HEK293 (cell line): ENCODE measurements around the gene ZNF35.
A peak's percentile ranks its signal among the peaks of the same experiment; 100 is the strongest.

Source experiments
- BCL11A ChIP-seq: fragments of 450-650 bp; formaldehyde crosslinking; IDR thresholded peaks from 2 replicates; pipeline ENCODE4 v1.5.1; 2016; ENCODE audit warnings: low read depth, missing biosample characterization, missing genetic modification characterization
- GLI2 ChIP-seq: fragments of 450-650 bp; formaldehyde crosslinking; IDR thresholded peaks from 2 replicates; pipeline ENCODE4; 2017; ENCODE audit warnings: missing biosample characterization, missing genetic modification characterization, low read depth, borderline replicate concordance
- YY1 ChIP-seq: fragments of 450-650 bp; formaldehyde crosslinking; IDR thresholded peaks from 2 replicates; pipeline ENCODE4 v1.5.1; 2018; ENCODE audit warnings: missing biosample characterization, missing genetic modification characterization
- ZBTB1 ChIP-seq: fragments of 450-650 bp; formaldehyde crosslinking; IDR thresholded peaks from 2 replicates; pipeline ENCODE4 v1.5.1; 2016; ENCODE audit warnings: missing biosample characterization, missing genetic modification characterization
- ZBTB20 ChIP-seq: fragments of 450-650 bp; formaldehyde crosslinking; IDR thresholded peaks from 2 replicates; pipeline ENCODE4 v1.5.1; 2016; ENCODE audit warnings: missing biosample characterization, missing genetic modification characterization
- ZFP37 ChIP-seq: fragments of 450-650 bp; formaldehyde crosslinking; IDR thresholded peaks from 2 replicates; pipeline ENCODE4 v1.5.1; 2016; ENCODE audit warnings: missing biosample characterization, missing genetic modification characterization
- ZNF10 ChIP-seq: fragments of 450-650 bp; formaldehyde crosslinking; IDR thresholded peaks from 2 replicates; pipeline ENCODE4 v1.5.1; 2017; ENCODE audit warnings: missing biosample characterization, missing genetic modification characterization
- ZNF121 ChIP-seq: fragments of 450-650 bp; formaldehyde crosslinking; IDR thresholded peaks from 2 replicates; pipeline ENCODE4 v1.5.1; 2016; ENCODE audit warnings: missing biosample characterization, missing genetic modification characterization
- ZNF23 ChIP-seq: fragments of 450-650 bp; formaldehyde crosslinking; IDR thresholded peaks from 2 replicates; pipeline ENCODE4 v1.5.1; 2016; ENCODE audit warnings: missing biosample characterization, missing genetic modification characterization, borderline replicate concordance
- ZNF324 ChIP-seq: fragments of 450-650 bp; formaldehyde crosslinking; IDR thresholded peaks from 2 replicates; pipeline ENCODE4 v1.5.1; 2016; ENCODE audit warnings: missing biosample characterization, missing genetic modification characterization
- ZNF335 ChIP-seq: fragments of 450-650 bp; formaldehyde crosslinking; conservative IDR thresholded peaks from 2 replicates; pipeline ENCODE4 v1.5.1; 2016; ENCODE audit warnings: missing biosample characterization, missing genetic modification characterization
- ZNF391 ChIP-seq: fragments of 450-650 bp; formaldehyde crosslinking; IDR thresholded peaks from 2 replicates; pipeline ENCODE4 v1.5.1; 2016; ENCODE audit warnings: low read depth, missing biosample characterization, missing genetic modification characterization, borderline replicate concordance
- ZNF521 ChIP-seq: fragments of 450-650 bp; formaldehyde crosslinking; IDR thresholded peaks from 2 replicates; pipeline ENCODE4 v1.5.1; 2017; ENCODE audit warnings: missing biosample characterization, mild to moderate bottlenecking, missing genetic modification characterization
- ZNF561 ChIP-seq: fragments of 450-650 bp; IDR thresholded peaks from 2 replicates; pipeline ENCODE4 v1.5.1; 2018; ENCODE audit warnings: missing biosample characterization, missing genetic modification characterization, borderline replicate concordance
- ZNF701 ChIP-seq: fragments of 450-650 bp; formaldehyde crosslinking; IDR thresholded peaks from 2 replicates; pipeline ENCODE4 v1.5.1; 2016; ENCODE audit warnings: missing biosample characterization, missing genetic modification characterization
- ZNF747 ChIP-seq: fragments of 450-650 bp; formaldehyde crosslinking; IDR thresholded peaks from 2 replicates; pipeline ENCODE4 v1.5.1; 2016; ENCODE audit warnings: missing biosample characterization, missing genetic modification characterization
- ZXDB ChIP-seq: fragments of 450-650 bp; formaldehyde crosslinking; IDR thresholded peaks from 2 replicates; pipeline ENCODE4 v1.5.1; 2016; ENCODE audit warnings: missing biosample characterization, missing genetic modification characterization
- TF ChIP-seq, protein P1 (sequence below): fragments of 450-650 bp; formaldehyde crosslinking; optimal IDR thresholded peaks from 2 replicates; pipeline ENCODE3; 2016; ENCODE audit warnings: missing biosample characterization, mild to moderate bottlenecking, missing genetic modification characterization
- TF ChIP-seq, protein P2 (sequence below): fragments of 450-650 bp; formaldehyde crosslinking; IDR thresholded peaks from 2 replicates; pipeline ENCODE4 v1.5.1; 2016; ENCODE audit warnings: missing biosample characterization, missing genetic modification characterization, borderline replicate concordance
- TF ChIP-seq, protein P3 (sequence below): fragments of 450-650 bp; formaldehyde crosslinking; IDR thresholded peaks from 2 replicates; pipeline ENCODE4 v1.5.1; 2016; ENCODE audit warnings: missing biosample characterization, missing genetic modification characterization
- TF ChIP-seq, protein P4 (sequence below): fragments of 450-650 bp; formaldehyde crosslinking; conservative IDR thresholded peaks from 2 replicates; pipeline ENCODE4 v1.5.1; 2016; ENCODE audit warnings: low read depth, missing biosample characterization, missing genetic modification characterization
- TF ChIP-seq, protein P5 (sequence below): fragments of 450-650 bp; formaldehyde crosslinking; IDR thresholded peaks from 2 replicates; pipeline ENCODE4 v1.5.1; 2016; ENCODE audit warnings: missing biosample characterization, missing genetic modification characterization
- TF ChIP-seq, protein P6 (sequence below): fragments of 450-650 bp; formaldehyde crosslinking; IDR thresholded peaks from 2 replicates; pipeline ENCODE4 v1.5.1; 2016; ENCODE audit warnings: missing biosample characterization, missing genetic modification characterization

ZNF35 gene

DNA sequence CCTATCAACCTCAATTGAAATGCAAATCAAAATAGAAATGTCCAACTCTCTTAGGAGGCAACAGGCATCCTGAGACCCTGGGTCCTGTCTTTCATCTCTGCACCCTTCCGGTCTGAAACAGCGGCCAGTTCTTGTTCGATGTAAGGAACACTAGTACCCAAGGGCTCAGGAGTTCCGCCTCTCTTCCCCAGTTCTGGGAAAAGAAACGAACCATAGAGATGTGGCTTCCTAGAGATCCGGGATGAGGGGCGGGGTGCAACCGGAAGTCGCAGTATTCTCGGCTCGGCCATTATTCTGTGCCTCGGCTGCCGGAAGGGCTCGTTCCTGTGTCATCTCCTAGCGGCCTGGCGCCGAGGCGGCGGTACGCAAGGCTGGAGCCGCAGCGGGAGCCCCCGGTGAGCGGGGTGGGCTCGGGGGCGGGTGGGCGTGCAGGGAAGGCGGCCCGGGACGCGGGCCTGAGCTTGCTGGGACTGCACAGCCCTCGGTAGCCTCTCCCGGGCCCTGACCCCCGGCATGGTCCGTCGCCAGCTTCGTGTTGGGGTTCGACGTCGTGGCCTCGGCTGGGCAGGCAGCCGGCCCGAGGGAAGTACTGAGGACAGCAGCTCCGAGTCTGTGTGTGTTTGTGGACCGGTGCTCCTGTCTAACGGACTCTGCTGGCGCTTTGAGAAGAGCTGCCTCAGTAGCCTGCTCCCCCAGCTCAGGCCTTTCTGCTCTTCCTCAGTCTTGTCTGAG lies 23.6 kb upstream of the ZNF35 start, which contains the start of gene ZNF197 (continued):
- no peak for TF ChIP-seq ZNF10 (tag by site-specific recombination)
- TF ChIP-seq, protein P1, sequence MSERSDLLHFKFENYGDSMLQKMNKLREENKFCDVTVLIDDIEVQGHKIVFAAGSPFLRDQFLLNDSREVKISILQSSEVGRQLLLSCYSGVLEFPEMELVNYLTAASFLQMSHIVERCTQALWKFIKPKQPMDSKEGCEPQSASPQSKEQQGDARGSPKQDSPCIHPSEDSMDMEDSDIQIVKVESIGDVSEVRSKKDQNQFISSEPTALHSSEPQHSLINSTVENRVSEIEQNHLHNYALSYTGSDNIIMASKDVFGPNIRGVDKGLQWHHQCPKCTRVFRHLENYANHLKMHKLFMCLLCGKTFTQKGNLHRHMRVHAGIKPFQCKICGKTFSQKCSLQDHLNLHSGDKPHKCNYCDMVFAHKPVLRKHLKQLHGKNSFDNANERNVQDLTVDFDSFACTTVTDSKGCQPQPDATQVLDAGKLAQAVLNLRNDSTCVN (tag by site-specific recombination) = peak; percentile 48
- TF ChIP-seq ZNF121 (tag by site-specific recombination) = no peak
- TF ChIP-seq ZXDB = 0 out of 2 replicates have a peak, but pooled peaks have one; percentile 20
- no peak for TF ChIP-seq ZBTB1 (tag by site-specific recombination)
- TF ChIP-seq ZNF561 (tag by site-specific recombination) = peak; percentile 46; the same call in 1 of the 2 replicates
- TF ChIP-seq, protein P2, sequence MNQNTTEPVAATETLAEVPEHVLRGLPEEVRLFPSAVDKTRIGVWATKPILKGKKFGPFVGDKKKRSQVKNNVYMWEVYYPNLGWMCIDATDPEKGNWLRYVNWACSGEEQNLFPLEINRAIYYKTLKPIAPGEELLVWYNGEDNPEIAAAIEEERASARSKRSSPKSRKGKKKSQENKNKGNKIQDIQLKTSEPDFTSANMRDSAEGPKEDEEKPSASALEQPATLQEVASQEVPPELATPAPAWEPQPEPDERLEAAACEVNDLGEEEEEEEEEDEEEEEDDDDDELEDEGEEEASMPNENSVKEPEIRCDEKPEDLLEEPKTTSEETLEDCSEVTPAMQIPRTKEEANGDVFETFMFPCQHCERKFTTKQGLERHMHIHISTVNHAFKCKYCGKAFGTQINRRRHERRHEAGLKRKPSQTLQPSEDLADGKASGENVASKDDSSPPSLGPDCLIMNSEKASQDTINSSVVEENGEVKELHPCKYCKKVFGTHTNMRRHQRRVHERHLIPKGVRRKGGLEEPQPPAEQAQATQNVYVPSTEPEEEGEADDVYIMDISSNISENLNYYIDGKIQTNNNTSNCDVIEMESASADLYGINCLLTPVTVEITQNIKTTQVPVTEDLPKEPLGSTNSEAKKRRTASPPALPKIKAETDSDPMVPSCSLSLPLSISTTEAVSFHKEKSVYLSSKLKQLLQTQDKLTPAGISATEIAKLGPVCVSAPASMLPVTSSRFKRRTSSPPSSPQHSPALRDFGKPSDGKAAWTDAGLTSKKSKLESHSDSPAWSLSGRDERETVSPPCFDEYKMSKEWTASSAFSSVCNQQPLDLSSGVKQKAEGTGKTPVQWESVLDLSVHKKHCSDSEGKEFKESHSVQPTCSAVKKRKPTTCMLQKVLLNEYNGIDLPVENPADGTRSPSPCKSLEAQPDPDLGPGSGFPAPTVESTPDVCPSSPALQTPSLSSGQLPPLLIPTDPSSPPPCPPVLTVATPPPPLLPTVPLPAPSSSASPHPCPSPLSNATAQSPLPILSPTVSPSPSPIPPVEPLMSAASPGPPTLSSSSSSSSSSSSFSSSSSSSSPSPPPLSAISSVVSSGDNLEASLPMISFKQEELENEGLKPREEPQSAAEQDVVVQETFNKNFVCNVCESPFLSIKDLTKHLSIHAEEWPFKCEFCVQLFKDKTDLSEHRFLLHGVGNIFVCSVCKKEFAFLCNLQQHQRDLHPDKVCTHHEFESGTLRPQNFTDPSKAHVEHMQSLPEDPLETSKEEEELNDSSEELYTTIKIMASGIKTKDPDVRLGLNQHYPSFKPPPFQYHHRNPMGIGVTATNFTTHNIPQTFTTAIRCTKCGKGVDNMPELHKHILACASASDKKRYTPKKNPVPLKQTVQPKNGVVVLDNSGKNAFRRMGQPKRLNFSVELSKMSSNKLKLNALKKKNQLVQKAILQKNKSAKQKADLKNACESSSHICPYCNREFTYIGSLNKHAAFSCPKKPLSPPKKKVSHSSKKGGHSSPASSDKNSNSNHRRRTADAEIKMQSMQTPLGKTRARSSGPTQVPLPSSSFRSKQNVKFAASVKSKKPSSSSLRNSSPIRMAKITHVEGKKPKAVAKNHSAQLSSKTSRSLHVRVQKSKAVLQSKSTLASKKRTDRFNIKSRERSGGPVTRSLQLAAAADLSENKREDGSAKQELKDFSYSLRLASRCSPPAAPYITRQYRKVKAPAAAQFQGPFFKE (tag by site-specific recombination) = no peak
- TF ChIP-seq, protein P3, sequence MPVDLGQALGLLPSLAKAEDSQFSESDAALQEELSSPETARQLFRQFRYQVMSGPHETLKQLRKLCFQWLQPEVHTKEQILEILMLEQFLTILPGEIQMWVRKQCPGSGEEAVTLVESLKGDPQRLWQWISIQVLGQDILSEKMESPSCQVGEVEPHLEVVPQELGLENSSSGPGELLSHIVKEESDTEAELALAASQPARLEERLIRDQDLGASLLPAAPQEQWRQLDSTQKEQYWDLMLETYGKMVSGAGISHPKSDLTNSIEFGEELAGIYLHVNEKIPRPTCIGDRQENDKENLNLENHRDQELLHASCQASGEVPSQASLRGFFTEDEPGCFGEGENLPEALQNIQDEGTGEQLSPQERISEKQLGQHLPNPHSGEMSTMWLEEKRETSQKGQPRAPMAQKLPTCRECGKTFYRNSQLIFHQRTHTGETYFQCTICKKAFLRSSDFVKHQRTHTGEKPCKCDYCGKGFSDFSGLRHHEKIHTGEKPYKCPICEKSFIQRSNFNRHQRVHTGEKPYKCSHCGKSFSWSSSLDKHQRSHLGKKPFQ (tag by site-specific recombination) = no peak
- TF ChIP-seq ZBTB20 (tag by site-specific recombination) = peak; percentile 76
- TF ChIP-seq, protein P4, sequence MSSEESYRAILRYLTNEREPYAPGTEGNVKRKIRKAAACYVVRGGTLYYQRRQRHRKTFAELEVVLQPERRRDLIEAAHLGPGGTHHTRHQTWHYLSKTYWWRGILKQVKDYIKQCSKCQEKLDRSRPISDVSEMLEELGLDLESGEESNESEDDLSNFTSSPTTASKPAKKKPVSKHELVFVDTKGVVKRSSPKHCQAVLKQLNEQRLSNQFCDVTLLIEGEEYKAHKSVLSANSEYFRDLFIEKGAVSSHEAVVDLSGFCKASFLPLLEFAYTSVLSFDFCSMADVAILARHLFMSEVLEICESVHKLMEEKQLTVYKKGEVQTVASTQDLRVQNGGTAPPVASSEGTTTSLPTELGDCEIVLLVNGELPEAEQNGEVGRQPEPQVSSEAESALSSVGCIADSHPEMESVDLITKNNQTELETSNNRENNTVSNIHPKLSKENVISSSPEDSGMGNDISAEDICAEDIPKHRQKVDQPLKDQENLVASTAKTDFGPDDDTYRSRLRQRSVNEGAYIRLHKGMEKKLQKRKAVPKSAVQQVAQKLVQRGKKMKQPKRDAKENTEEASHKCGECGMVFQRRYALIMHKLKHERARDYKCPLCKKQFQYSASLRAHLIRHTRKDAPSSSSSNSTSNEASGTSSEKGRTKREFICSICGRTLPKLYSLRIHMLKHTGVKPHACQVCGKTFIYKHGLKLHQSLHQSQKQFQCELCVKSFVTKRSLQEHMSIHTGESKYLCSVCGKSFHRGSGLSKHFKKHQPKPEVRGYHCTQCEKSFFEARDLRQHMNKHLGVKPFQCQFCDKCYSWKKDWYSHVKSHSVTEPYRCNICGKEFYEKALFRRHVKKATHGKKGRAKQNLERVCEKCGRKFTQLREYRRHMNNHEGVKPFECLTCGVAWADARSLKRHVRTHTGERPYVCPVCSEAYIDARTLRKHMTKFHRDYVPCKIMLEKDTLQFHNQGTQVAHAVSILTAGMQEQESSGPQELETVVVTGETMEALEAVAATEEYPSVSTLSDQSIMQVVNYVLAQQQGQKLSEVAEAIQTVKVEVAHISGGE = peak; percentile 96
- TF ChIP-seq ZNF521 (tag by site-specific recombination) = no peak
- no peak for TF ChIP-seq ZNF324 (tag by site-specific recombination)
- TF ChIP-seq YY1 (tag by site-specific recombination) = peak; percentile 56; the same call in 1 of the 2 replicates
- TF ChIP-seq, protein P5, sequence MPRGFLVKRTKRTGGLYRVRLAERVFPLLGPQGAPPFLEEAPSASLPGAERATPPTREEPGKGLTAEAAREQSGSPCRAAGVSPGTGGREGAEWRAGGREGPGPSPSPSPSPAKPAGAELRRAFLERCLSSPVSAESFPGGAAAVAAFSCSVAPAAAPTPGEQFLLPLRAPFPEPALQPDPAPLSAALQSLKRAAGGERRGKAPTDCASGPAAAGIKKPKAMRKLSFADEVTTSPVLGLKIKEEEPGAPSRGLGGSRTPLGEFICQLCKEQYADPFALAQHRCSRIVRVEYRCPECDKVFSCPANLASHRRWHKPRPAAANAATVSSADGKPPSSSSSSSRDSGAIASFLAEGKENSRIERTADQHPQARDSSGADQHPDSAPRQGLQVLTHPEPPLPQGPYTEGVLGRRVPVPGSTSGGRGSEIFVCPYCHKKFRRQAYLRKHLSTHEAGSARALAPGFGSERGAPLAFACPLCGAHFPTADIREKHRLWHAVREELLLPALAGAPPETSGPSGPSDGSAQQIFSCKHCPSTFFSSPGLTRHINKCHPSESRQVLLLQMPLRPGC (tag by site-specific recombination) = no peak
- TF ChIP-seq ZNF23 = no peak
- no peak for TF ChIP-seq GLI2 (tag by site-specific recombination)
- TF ChIP-seq, protein P6, sequence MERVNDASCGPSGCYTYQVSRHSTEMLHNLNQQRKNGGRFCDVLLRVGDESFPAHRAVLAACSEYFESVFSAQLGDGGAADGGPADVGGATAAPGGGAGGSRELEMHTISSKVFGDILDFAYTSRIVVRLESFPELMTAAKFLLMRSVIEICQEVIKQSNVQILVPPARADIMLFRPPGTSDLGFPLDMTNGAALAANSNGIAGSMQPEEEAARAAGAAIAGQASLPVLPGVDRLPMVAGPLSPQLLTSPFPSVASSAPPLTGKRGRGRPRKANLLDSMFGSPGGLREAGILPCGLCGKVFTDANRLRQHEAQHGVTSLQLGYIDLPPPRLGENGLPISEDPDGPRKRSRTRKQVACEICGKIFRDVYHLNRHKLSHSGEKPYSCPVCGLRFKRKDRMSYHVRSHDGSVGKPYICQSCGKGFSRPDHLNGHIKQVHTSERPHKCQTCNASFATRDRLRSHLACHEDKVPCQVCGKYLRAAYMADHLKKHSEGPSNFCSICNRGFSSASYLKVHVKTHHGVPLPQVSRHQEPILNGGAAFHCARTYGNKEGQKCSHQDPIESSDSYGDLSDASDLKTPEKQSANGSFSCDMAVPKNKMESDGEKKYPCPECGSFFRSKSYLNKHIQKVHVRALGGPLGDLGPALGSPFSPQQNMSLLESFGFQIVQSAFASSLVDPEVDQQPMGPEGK (tag by site-specific recombination) = 0 out of 2 replicates have a peak, but pooled peaks have one; percentile 15
- no peak for TF ChIP-seq ZNF747
- TF ChIP-seq ZFP37 = no peak
- no peak for TF ChIP-seq ZNF701
- no peak for TF ChIP-seq ZNF335 (tag by site-specific recombination)
- TF ChIP-seq ZNF391 (tag by site-specific recombination) = no peak
- TF ChIP-seq BCL11A (tag by site-specific recombination) = no peak
